HEK293 (cell line): Measurements from ENCODE around the gene XDH.

Experiments
- CTCF ChIA-PET: fragments of 350-600 bp; formaldehyde crosslinking; extraction: SDS; loops from one replicate; lab custom pipeline; 2021; ENCODE audit warnings: antibody characterized with exemption; lab: Yijun Ruan, JAX
- POLR2A ChIA-PET: fragments of 300-600 bp; formaldehyde crosslinking; extraction: SDS; loops from one replicate; lab custom pipeline; 2020; ENCODE audit warnings: antibody characterized with exemption, inconsistent platforms; lab: Yijun Ruan, JAX
- H3K27ac ChIP-seq: fragments of 200-500 bp; sonication (Bioruptor generic); 2 replicates; pipeline ENCODE4 v1.5.1; 2014; ENCODE audit warnings: low read depth, low read length, control low read depth, inconsistent platforms; ENCODE audit errors: extremely low read depth
- H3K36me3 ChIP-seq, 2 experiments: fragments of 200-500 bp in 1 of 2; sonication (Bioruptor generic) in 1 of 2; 1 replicate in 1 of 2; 2 replicates in 1 of 2; pipeline ENCODE4 v1.5.1; 2014 to 2017; ENCODE audit warnings: inconsistent platforms in 2 of 2, low read length in 2 of 2; ENCODE audit not compliant: control insufficient read depth in 2 of 2, insufficient read depth in 1 of 2
- H3K4me1 ChIP-seq: fragments of 200-500 bp; sonication (Bioruptor generic); 2 replicates; pipeline ENCODE4 v1.5.1; 2014; ENCODE audit warnings: mild to moderate bottlenecking, low read length, inconsistent platforms; ENCODE audit not compliant: control insufficient read depth, insufficient read depth
- H3K4me3 ChIP-seq: 2 replicates; pipeline ENCODE4 v1.5.1; 2011; ENCODE audit warnings: low read depth, mild to moderate bottlenecking, control low read depth, low read length, moderate library complexity
- H3K9me3 ChIP-seq: fragments of 200-500 bp; sonication (Bioruptor generic); 2 replicates; pipeline ENCODE4 v1.5.1; 2014; ENCODE audit warnings: low read depth, low read length, inconsistent platforms; ENCODE audit not compliant: control insufficient read depth, insufficient read depth
- BCL11B ChIP-seq: fragments of 450-650 bp; formaldehyde crosslinking; IDR thresholded peaks from 2 replicates; pipeline ENCODE4 v1.5.1; 2016; ENCODE audit warnings: low read depth, missing biosample characterization, missing genetic modification characterization
- IKZF3 ChIP-seq: fragments of 450-650 bp; IDR thresholded peaks from 2 replicates; pipeline ENCODE4 v1.5.0; 2018; ENCODE audit warnings: missing biosample characterization, mild to moderate bottlenecking, missing genetic modification characterization, moderate library complexity
- REPIN1 ChIP-seq: fragments of 450-650 bp; formaldehyde crosslinking; IDR thresholded peaks from 2 replicates; pipeline ENCODE4 v1.5.1; 2017; ENCODE audit warnings: missing biosample characterization, missing genetic modification characterization, low read depth
- SCRT1 ChIP-seq: fragments of 450-650 bp; formaldehyde crosslinking; IDR thresholded peaks from 2 replicates; pipeline ENCODE4 v1.5.1; 2016; ENCODE audit warnings: missing biosample characterization, missing genetic modification characterization, borderline replicate concordance
- TCF7L2 ChIP-seq: IDR thresholded peaks from 2 replicates; pipeline ENCODE4 v1.6.1; 2011; ENCODE audit warnings: low read depth, mild to moderate bottlenecking, inconsistent platforms, low read length, moderate library complexity, borderline replicate concordance
- YY1 ChIP-seq: fragments of 450-650 bp; formaldehyde crosslinking; IDR thresholded peaks from 2 replicates; pipeline ENCODE4 v1.5.1; 2018; ENCODE audit warnings: missing biosample characterization, missing genetic modification characterization
- ZFP41 ChIP-seq: fragments of 450-650 bp; formaldehyde crosslinking; IDR thresholded peaks from 2 replicates; pipeline ENCODE4 v1.5.1; 2016; ENCODE audit warnings: missing biosample characterization, missing genetic modification characterization, borderline replicate concordance
- ZNF10 ChIP-seq: fragments of 450-650 bp; formaldehyde crosslinking; IDR thresholded peaks from 2 replicates; pipeline ENCODE4 v1.5.1; 2017; ENCODE audit warnings: missing biosample characterization, missing genetic modification characterization
- ZNF114 ChIP-seq: fragments of 450-650 bp; formaldehyde crosslinking; IDR thresholded peaks from 2 replicates; pipeline ENCODE4 v1.5.0; 2017; ENCODE audit warnings: missing biosample characterization, missing genetic modification characterization
- ZNF133 ChIP-seq: fragments of 450-650 bp; formaldehyde crosslinking; IDR thresholded peaks from 2 replicates; pipeline ENCODE4 v1.5.1; 2016; ENCODE audit warnings: missing biosample characterization, missing genetic modification characterization
- ZNF140 ChIP-seq: fragments of 450-650 bp; formaldehyde crosslinking; IDR thresholded peaks from 2 replicates; pipeline ENCODE4 v1.5.1; 2016; ENCODE audit warnings: missing biosample characterization, missing genetic modification characterization
- ZNF146 ChIP-seq: fragments of 450-650 bp; formaldehyde crosslinking; IDR thresholded peaks from 2 replicates; pipeline ENCODE4 v1.5.1; 2016; ENCODE audit warnings: missing biosample characterization, missing genetic modification characterization
- ZNF2 ChIP-seq: fragments of 450-650 bp; formaldehyde crosslinking; IDR thresholded peaks from 2 replicates; pipeline ENCODE4 v1.5.1; 2016; ENCODE audit warnings: missing biosample characterization, missing genetic modification characterization
- ZNF394 ChIP-seq: fragments of 450-650 bp; formaldehyde crosslinking; IDR thresholded peaks from 2 replicates; pipeline ENCODE4 v1.5.1; 2016; ENCODE audit warnings: missing biosample characterization, missing genetic modification characterization, mild to moderate bottlenecking, moderate library complexity, borderline replicate concordance
- ZNF510 ChIP-seq: fragments of 450-650 bp; formaldehyde crosslinking; IDR thresholded peaks from 2 replicates; pipeline ENCODE4 v1.5.1; 2018; ENCODE audit warnings: mild to moderate bottlenecking, missing genetic modification characterization, missing biosample characterization; ENCODE audit not compliant: insufficient replicate concordance
- ZNF544 ChIP-seq: fragments of 450-650 bp; formaldehyde crosslinking; IDR thresholded peaks from 2 replicates; pipeline ENCODE4 v1.5.0; 2017; ENCODE audit warnings: missing biosample characterization, missing genetic modification characterization
- ZNF585B ChIP-seq: fragments of 450-650 bp; formaldehyde crosslinking; IDR thresholded peaks from 2 replicates; pipeline ENCODE4 v1.5.1; 2016; ENCODE audit warnings: missing biosample characterization, missing genetic modification characterization
- ZNF623 ChIP-seq: fragments of 450-650 bp; formaldehyde crosslinking; IDR thresholded peaks from 2 replicates; pipeline ENCODE4 v1.5.1; 2016; ENCODE audit warnings: missing biosample characterization, missing genetic modification characterization
- ZNF629 ChIP-seq: fragments of 450-650 bp; formaldehyde crosslinking; IDR thresholded peaks from 2 replicates; pipeline ENCODE4 v1.5.1; 2017; ENCODE audit warnings: missing biosample characterization, missing genetic modification characterization
- ZNF664 ChIP-seq: fragments of 450-650 bp; formaldehyde crosslinking; IDR thresholded peaks from 2 replicates; pipeline ENCODE4 v1.5.1; 2016; ENCODE audit warnings: missing biosample characterization, missing genetic modification characterization
- ZNF670 ChIP-seq: fragments of 450-650 bp; formaldehyde crosslinking; IDR thresholded peaks from 2 replicates; pipeline ENCODE4 v1.5.1; 2016; ENCODE audit warnings: missing biosample characterization, missing genetic modification characterization, low read depth
- ZNF785 ChIP-seq: fragments of 450-650 bp; formaldehyde crosslinking; IDR thresholded peaks from 2 replicates; pipeline ENCODE4 v1.5.1; 2016; ENCODE audit warnings: missing biosample characterization, missing genetic modification characterization
- TF ChIP-seq, protein P1 (sequence below): fragments of 450-650 bp; formaldehyde crosslinking; IDR thresholded peaks from 2 replicates; pipeline ENCODE4 v1.5.1; 2016; ENCODE audit warnings: missing biosample characterization, missing genetic modification characterization
- TF ChIP-seq, protein P2 (sequence below): fragments of 450-650 bp; formaldehyde crosslinking; IDR thresholded peaks from 2 replicates; pipeline ENCODE4 v1.5.1; 2016; ENCODE audit warnings: missing biosample characterization, missing genetic modification characterization
- TF ChIP-seq, protein P3 (sequence below): fragments of 450-650 bp; formaldehyde crosslinking; IDR thresholded peaks from 2 replicates; pipeline ENCODE4 v1.5.1; 2017; ENCODE audit warnings: missing biosample characterization, missing genetic modification characterization
- TF ChIP-seq, protein P4 (sequence below): fragments of 450-650 bp; formaldehyde crosslinking; IDR thresholded peaks from 2 replicates; pipeline ENCODE4 v1.5.1; 2016; ENCODE audit warnings: missing biosample characterization, missing genetic modification characterization
- TF ChIP-seq, protein P5 (sequence below): fragments of 450-650 bp; formaldehyde crosslinking; IDR thresholded peaks from 2 replicates; pipeline ENCODE4 v1.5.1; 2016; ENCODE audit warnings: missing biosample characterization, missing genetic modification characterization
- TF ChIP-seq, protein P6 (sequence below): fragments of 450-650 bp; formaldehyde crosslinking; IDR thresholded peaks from 2 replicates; pipeline ENCODE4 v1.5.1; 2016; ENCODE audit warnings: missing biosample characterization, missing genetic modification characterization

XDH gene

DNA sequence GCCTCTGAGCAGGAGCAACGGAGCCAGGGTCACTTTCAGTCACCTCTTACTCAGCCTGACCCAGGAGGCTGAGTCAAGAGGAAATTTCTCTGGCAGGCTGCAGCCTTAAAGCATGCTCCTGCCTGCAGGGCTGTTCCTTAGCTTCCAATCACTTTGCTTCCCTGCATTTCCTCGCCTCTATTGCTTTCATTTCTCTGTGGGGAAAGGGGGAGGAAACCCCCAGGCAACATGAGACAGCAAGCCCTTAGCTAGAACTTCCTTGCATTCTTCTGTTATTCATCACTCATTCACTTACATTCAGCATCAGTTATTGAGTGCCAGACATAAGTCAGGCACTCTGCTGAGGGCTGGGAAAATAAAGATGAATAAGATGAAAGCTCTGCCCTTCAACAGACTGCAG lies 13.0 kb downstream of the XDH start:
- Histone ChIP-seq H3K4me1 (no peaks in the 10 kb centered on the region), H3K9me3 (no peaks in the 10 kb centered on the region), H3K4me3 (no peak overlapping the region), H3K36me3 (no peaks in the 10 kb centered on the region), H3K27ac (no peak overlapping the region)
- POLR2A ChIA-PET = no interaction called here
- TF ChIP-seq REPIN1 (tag by site-specific recombination) (no peak), BCL11B (tag by site-specific recombination) (no peak), ZNF114 (tag by site-specific recombination) (no peak), ZNF664 (tag by site-specific recombination) (no peak), ZNF10 (tag by site-specific recombination) (no peak), ZNF623 (no peak), ZNF133 (tag by site-specific recombination) (no peak), ZNF2 (tag by site-specific recombination) (no peak)
- TF ChIP-seq, protein P1, sequence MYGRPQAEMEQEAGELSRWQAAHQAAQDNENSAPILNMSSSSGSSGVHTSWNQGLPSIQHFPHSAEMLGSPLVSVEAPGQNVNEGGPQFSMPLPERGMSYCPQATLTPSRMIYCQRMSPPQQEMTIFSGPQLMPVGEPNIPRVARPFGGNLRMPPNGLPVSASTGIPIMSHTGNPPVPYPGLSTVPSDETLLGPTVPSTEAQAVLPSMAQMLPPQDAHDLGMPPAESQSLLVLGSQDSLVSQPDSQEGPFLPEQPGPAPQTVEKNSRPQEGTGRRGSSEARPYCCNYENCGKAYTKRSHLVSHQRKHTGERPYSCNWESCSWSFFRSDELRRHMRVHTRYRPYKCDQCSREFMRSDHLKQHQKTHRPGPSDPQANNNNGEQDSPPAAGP (tag by site-specific recombination) = no peak
- TF ChIP-seq, protein P2, sequence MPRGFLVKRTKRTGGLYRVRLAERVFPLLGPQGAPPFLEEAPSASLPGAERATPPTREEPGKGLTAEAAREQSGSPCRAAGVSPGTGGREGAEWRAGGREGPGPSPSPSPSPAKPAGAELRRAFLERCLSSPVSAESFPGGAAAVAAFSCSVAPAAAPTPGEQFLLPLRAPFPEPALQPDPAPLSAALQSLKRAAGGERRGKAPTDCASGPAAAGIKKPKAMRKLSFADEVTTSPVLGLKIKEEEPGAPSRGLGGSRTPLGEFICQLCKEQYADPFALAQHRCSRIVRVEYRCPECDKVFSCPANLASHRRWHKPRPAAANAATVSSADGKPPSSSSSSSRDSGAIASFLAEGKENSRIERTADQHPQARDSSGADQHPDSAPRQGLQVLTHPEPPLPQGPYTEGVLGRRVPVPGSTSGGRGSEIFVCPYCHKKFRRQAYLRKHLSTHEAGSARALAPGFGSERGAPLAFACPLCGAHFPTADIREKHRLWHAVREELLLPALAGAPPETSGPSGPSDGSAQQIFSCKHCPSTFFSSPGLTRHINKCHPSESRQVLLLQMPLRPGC (tag by site-specific recombination) = no peak
- CTCF ChIA-PET = interaction anchor here (0.8 to 1.0 kb wide), 2 partner anchors 12 to 232 kb away, joined by 3 read pairs; no protein-coding TSS in a partner anchor

DNA sequence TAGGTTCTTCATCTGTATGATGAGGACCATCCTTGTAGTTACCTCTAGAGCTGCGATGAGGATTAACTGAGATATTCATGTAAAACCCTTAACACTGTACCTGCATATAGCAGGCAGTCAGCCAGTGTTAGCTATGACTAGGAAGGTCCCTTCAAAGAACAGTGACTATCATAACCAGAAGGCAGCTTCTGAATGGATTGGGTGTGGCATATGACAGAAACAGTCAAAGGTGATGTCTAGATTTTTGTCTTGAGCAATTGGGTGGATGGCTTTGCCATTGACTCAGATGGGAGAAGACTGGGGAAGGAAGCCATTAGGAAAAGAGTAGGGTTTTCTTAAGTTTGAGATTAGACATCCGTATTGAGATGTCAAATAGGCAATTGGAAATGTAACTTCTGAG lies 15.7 kb downstream of the XDH start:
- POLR2A ChIA-PET = no interaction called here
- CTCF ChIA-PET = interaction anchor here (0.6 to 0.7 kb wide), 3 partner anchors 21 to 721 kb away, joined by 3 to 7 read pairs (median 3); no protein-coding TSS in a partner anchor

DNA sequence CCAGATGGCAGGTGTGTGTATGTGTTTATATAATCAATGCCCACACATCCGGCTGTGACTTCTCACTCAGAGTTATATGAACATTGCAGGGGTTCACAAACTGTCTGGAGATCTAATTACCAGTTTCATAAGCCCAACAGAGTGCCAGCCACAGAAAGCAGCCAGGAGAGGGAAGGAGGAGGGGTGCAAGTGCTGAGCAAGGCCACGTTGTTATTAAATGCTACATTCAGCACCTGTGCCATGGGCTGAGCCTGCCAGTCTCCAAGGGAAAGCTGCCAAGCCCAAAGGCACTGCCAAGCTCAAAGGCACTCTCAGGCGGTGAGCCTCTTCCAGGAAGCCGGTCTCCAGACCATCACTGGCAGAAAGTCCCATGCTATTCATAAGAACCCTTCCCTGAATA lies 17.4 kb downstream of the XDH start:
- Histone ChIP-seq H3K36me3 (no peaks in the 10 kb centered on the region), H3K4me3 (no peak overlapping the region), H3K9me3 (no peaks in the 10 kb centered on the region), H3K4me1 (no peaks in the 10 kb centered on the region), H3K27ac (no peak overlapping the region)
- ChIA-PET POLR2A (no interaction called here), CTCF (no interaction called here)
- TF ChIP-seq ZNF629 (no peak), TCF7L2 (no peak), YY1 (tag by site-specific recombination) (no peak), ZFP41 (tag by site-specific recombination) (no peak), ZNF585B (no peak), ZNF394 (no peak)
- TF ChIP-seq, protein P3, sequence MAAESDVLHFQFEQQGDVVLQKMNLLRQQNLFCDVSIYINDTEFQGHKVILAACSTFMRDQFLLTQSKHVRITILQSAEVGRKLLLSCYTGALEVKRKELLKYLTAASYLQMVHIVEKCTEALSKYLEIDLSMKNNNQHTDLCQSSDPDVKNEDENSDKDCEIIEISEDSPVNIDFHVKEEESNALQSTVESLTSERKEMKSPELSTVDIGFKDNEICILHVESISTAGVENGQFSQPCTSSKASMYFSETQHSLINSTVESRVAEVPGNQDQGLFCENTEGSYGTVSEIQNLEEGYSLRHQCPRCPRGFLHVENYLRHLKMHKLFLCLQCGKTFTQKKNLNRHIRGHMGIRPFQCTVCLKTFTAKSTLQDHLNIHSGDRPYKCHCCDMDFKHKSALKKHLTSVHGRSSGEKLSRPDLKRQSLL = no peak
- TF ChIP-seq, protein P4, sequence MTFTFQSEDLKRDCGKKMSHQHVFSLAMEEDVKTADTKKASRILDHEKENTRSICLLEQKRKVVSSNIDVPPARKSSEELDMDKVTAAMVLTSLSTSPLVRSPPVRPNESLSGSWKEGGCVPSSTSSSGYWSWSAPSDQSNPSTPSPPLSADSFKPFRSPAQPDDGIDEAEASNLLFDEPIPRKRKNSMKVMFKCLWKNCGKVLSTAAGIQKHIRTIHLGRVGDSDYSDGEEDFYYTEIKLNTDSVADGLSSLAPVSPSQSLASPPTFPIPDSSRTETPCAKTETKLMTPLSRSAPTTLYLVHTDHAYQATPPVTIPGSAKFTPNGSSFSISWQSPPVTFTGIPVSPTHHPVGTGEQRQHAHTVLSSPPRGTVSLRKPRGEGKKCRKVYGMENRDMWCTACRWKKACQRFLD (tag by site-specific recombination) = no peak
- TF ChIP-seq, protein P5, sequence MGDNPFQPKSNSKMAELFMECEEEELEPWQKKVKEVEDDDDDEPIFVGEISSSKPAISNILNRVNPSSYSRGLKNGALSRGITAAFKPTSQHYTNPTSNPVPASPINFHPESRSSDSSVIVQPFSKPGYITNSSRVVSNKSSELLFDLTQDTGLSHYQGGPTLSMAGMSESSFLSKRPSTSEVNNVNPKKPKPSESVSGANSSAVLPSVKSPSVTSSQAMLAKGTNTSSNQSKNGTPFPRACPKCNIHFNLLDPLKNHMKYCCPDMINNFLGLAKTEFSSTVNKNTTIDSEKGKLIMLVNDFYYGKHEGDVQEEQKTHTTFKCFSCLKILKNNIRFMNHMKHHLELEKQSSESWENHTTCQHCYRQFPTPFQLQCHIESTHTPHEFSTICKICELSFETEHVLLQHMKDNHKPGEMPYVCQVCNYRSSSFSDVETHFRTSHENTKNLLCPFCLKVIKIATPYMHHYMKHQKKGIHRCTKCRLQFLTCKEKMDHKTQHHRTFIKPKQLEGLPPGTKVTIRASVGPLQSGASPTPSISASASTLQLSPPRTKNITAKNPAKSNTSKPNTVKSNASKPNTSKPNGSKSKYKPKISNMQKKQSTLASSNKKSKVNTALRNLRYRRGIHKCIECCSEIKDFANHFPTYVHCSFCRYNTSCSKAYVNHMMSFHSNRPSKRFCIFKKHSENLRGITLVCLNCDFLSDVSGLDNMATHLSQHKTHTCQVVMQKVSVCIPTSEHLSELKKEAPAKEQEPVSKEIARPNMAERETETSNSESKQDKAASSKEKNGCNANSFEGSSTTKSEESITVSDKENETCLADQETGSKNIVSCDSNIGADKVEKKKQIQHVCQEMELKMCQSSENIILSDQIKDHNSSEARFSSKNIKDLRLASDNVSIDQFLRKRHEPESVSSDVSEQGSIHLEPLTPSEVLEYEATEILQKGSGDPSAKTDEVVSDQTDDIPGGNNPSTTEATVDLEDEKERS (tag by site-specific recombination) = no peak
- TF ChIP-seq, protein P6, sequence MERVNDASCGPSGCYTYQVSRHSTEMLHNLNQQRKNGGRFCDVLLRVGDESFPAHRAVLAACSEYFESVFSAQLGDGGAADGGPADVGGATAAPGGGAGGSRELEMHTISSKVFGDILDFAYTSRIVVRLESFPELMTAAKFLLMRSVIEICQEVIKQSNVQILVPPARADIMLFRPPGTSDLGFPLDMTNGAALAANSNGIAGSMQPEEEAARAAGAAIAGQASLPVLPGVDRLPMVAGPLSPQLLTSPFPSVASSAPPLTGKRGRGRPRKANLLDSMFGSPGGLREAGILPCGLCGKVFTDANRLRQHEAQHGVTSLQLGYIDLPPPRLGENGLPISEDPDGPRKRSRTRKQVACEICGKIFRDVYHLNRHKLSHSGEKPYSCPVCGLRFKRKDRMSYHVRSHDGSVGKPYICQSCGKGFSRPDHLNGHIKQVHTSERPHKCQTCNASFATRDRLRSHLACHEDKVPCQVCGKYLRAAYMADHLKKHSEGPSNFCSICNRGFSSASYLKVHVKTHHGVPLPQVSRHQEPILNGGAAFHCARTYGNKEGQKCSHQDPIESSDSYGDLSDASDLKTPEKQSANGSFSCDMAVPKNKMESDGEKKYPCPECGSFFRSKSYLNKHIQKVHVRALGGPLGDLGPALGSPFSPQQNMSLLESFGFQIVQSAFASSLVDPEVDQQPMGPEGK = no peak

More for the DNA sequence above, 15.7 kb downstream of the XDH start:
- Histone ChIP-seq H3K36me3 (no peaks in the 10 kb centered on the region), H3K4me1 (no peaks in the 10 kb centered on the region), H3K4me3 (no peak overlapping the region), H3K9me3 (no peaks in the 10 kb centered on the region), H3K27ac (no peak overlapping the region)
- TF ChIP-seq IKZF3 (tag by site-specific recombination) = no peak
- TF ChIP-seq ZNF785 (tag by site-specific recombination) = no peak
- no peak for TF ChIP-seq ZNF670 (tag by site-specific recombination)
- no peak for TF ChIP-seq SCRT1 (tag by site-specific recombination)
- TF ChIP-seq ZNF146 = no peak
- no peak for TF ChIP-seq ZNF510
- no peak for TF ChIP-seq ZNF140 (tag by site-specific recombination)
- no peak for TF ChIP-seq ZNF544 (tag by site-specific recombination)
